Peyer's patch (tissue), 4 donors: ENCODE measurements around the gene TM4SF18.
"Not testable (repeated sequence)": the region's sequence is repeated elsewhere in the genome, so short reads cannot be mapped to it uniquely, and the experiment has no call there.

ENCODE experiments used
- CTCF ChIP-seq, 6 experiments: fragments of 450-650 bp in 4 of 6; fragments of 200-600 bp in 2 of 6; sonication (generic) in 1 of 6; IDR thresholded peaks; one replicate each; pipeline ENCODE4 v1.5.1; 2017 to 2019; ENCODE audit warnings: antibody characterized with exemption in 6 of 6, mild to moderate bottlenecking in 3 of 6, moderate library complexity in 1 of 6
- POLR2A ChIP-seq, 2 donors: fragments of 450-650 bp; IDR thresholded peaks; one replicate each; pipeline ENCODE4 v1.5.1; 2017; ENCODE audit warnings: antibody characterized with exemption in 2 of 2, mild to moderate bottlenecking in 2 of 2, moderate library complexity in 2 of 2

GRCh38 chr3:149337486-149337885 is 4.0 kb upstream of the TM4SF18 start:
- not testable (repeated sequence) for TF ChIP-seq CTCF, POLR2A (IDR thresholded peaks at IDR 0.05)
